HepG2 (cell line): ENCODE data around the gene DPEP2NB. TPM values are rescaled to one million over a fixed set of nuclear protein-coding genes. Genes with fewer than 3 reads are reported as not detected.

Experiments used
- CEBPB ChIP-seq: IDR thresholded peaks from 2 replicates; pipeline ENCODE4 v1.6.1; 2011; ENCODE audit warnings: low read depth, low read length, improper control_type of control experiment, borderline replicate concordance
- HNF4A ChIP-seq: sonication (generic); formaldehyde crosslinking; IDR thresholded peaks from 2 replicates; pipeline ENCODE4 v1.4.0; 2020; ENCODE audit warnings: missing genetic modification reagents
- PPARG ChIP-seq: conservative IDR thresholded peaks from 2 replicates; pipeline ENCODE4 v1.6.1; 2016; ENCODE audit warnings: missing biosample characterization, missing genetic modification reagents
- SMAD3 ChIP-seq: sonication (generic); formaldehyde crosslinking; IDR thresholded peaks from 2 replicates; pipeline ENCODE4 v1.4.0; 2020; ENCODE audit warnings: missing genetic modification reagents
- ZFP90 ChIP-seq: sonication (generic); formaldehyde crosslinking; IDR thresholded peaks from 2 replicates; pipeline ENCODE4 v1.8.0; 2022; ENCODE audit warnings: missing genetic modification reagents, mild to moderate bottlenecking, inconsistent platforms, borderline replicate concordance
- ZNF446 ChIP-seq: sonication (generic); formaldehyde crosslinking; IDR thresholded peaks from 2 replicates; pipeline ENCODE4 v1.5.0; 2020; ENCODE audit warnings: mild to moderate bottlenecking, missing genetic modification reagents
- ZNF460 ChIP-seq: sonication (generic); formaldehyde crosslinking; IDR thresholded peaks from 2 replicates; pipeline ENCODE4 v1.5.1; 2020; ENCODE audit warnings: missing genetic modification reagents, mild to moderate bottlenecking, borderline replicate concordance
- ZNF530 ChIP-seq: sonication (generic); formaldehyde crosslinking; IDR thresholded peaks from 2 replicates; pipeline ENCODE4 v1.5.0; 2020; ENCODE audit warnings: low read depth, mild to moderate bottlenecking, missing genetic modification reagents
- polyA plus RNA-seq, 8 experiments: library from polyadenylated mRNA; depleted of rRNA in 3 of 8; stranded (reverse) in 7 of 8; unstranded in 1 of 8; fragments of >200 nt; fragmentation: Illumina TruSeq in 4 of 8; extraction: Trizol in 4 of 8; gene quantifications; 2 replicates each; pipeline versions ENCODE4 v1.2.1 to v1.2.3, GENCODE V29; 2011 to 2016; ENCODE audit warnings: low read depth in 4 of 8, missing spikeins in 1 of 8, mixed read lengths in 1 of 8; ENCODE audit not compliant: insufficient read depth in 1 of 8
- total RNA-seq, 5 experiments: library from RNA; depleted of rRNA; stranded (reverse); fragments of >200 nt; fragmentation: Illumina TruSeq; extraction: Trizol; gene quantifications; 2 replicates each; pipeline ENCODE4 v1.2.3, GENCODE V29; 2016; ENCODE audit warnings: low read depth in 1 of 5
- TF ChIP-seq, protein P1 (sequence below): IDR thresholded peaks from 2 replicates; pipeline ENCODE4 v1.6.1; 2016; ENCODE audit warnings: low read depth, missing genetic modification reagents, missing compliant biosample characterization
- TF ChIP-seq, protein P2 (sequence below): sonication (generic); formaldehyde crosslinking; IDR thresholded peaks from 2 replicates; pipeline ENCODE4 v1.9.0; 2021; ENCODE audit warnings: missing genetic modification reagents, borderline replicate concordance
- TF ChIP-seq, protein P3 (sequence below): sonication (generic); formaldehyde crosslinking; IDR thresholded peaks from 2 replicates; pipeline ENCODE4 v1.5.1; 2020; ENCODE audit warnings: mild to moderate bottlenecking, missing genetic modification reagents, borderline replicate concordance
- TF ChIP-seq, protein P4 (sequence below): sonication (generic); formaldehyde crosslinking; IDR thresholded peaks from 2 replicates; pipeline ENCODE4 v1.4.0; 2020; ENCODE audit warnings: missing genetic modification reagents

DPEP2NB gene
- total and polyA plus RNA-seq, 2 of the 13 experiments (the other 11 are each of a cell fraction or from before 2014, with no cell fraction given), result not detected

DNA sequence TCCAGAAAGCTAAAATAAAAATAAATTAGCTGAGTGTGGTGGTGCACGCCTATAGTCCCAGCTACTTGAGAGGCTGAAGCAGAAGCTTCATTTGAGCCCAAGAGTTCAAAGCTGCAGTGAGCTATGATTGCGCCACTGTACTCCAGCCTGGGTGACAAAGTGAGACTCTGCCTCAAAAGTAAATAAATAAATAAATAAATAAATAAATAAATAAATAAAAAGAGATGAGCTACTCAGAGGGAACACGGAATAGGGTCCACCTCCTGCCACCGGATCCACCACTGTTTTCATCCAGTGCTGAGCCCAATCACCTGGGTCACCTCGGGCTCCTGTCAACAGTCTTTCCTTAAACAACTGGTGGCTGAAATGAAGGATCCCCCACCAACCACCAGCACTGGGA, 28.8 kb downstream of the DPEP2NB start (continued):
- TF ChIP-seq, protein P1, sequence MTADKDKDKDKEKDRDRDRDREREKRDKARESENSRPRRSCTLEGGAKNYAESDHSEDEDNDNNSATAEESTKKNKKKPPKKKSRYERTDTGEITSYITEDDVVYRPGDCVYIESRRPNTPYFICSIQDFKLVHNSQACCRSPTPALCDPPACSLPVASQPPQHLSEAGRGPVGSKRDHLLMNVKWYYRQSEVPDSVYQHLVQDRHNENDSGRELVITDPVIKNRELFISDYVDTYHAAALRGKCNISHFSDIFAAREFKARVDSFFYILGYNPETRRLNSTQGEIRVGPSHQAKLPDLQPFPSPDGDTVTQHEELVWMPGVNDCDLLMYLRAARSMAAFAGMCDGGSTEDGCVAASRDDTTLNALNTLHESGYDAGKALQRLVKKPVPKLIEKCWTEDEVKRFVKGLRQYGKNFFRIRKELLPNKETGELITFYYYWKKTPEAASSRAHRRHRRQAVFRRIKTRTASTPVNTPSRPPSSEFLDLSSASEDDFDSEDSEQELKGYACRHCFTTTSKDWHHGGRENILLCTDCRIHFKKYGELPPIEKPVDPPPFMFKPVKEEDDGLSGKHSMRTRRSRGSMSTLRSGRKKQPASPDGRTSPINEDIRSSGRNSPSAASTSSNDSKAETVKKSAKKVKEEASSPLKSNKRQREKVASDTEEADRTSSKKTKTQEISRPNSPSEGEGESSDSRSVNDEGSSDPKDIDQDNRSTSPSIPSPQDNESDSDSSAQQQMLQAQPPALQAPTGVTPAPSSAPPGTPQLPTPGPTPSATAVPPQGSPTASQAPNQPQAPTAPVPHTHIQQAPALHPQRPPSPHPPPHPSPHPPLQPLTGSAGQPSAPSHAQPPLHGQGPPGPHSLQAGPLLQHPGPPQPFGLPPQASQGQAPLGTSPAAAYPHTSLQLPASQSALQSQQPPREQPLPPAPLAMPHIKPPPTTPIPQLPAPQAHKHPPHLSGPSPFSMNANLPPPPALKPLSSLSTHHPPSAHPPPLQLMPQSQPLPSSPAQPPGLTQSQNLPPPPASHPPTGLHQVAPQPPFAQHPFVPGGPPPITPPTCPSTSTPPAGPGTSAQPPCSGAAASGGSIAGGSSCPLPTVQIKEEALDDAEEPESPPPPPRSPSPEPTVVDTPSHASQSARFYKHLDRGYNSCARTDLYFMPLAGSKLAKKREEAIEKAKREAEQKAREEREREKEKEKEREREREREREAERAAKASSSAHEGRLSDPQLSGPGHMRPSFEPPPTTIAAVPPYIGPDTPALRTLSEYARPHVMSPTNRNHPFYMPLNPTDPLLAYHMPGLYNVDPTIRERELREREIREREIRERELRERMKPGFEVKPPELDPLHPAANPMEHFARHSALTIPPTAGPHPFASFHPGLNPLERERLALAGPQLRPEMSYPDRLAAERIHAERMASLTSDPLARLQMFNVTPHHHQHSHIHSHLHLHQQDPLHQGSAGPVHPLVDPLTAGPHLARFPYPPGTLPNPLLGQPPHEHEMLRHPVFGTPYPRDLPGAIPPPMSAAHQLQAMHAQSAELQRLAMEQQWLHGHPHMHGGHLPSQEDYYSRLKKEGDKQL (CRISPR knock-in tag), result no peak
- TF ChIP-seq, protein P2, sequence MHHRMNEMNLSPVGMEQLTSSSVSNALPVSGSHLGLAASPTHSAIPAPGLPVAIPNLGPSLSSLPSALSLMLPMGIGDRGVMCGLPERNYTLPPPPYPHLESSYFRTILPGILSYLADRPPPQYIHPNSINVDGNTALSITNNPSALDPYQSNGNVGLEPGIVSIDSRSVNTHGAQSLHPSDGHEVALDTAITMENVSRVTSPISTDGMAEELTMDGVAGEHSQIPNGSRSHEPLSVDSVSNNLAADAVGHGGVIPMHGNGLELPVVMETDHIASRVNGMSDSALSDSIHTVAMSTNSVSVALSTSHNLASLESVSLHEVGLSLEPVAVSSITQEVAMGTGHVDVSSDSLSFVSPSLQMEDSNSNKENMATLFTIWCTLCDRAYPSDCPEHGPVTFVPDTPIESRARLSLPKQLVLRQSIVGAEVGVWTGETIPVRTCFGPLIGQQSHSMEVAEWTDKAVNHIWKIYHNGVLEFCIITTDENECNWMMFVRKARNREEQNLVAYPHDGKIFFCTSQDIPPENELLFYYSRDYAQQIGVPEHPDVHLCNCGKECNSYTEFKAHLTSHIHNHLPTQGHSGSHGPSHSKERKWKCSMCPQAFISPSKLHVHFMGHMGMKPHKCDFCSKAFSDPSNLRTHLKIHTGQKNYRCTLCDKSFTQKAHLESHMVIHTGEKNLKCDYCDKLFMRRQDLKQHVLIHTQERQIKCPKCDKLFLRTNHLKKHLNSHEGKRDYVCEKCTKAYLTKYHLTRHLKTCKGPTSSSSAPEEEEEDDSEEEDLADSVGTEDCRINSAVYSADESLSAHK (CRISPR knock-in tag), result no peak
- TF ChIP-seq ZNF446 (CRISPR knock-in tag), result no peak
- TF ChIP-seq ZNF460 (CRISPR knock-in tag), result peak; percentile 90
- 0 out of 2 replicates have a peak, but pooled peaks have one; percentile 12 for TF ChIP-seq ZFP90 (CRISPR knock-in tag)
- TF ChIP-seq CEBPB, result peak; percentile 11; the same call in 1 of the 2 replicates
- no peak for TF ChIP-seq PPARG
- TF ChIP-seq, protein P3, sequence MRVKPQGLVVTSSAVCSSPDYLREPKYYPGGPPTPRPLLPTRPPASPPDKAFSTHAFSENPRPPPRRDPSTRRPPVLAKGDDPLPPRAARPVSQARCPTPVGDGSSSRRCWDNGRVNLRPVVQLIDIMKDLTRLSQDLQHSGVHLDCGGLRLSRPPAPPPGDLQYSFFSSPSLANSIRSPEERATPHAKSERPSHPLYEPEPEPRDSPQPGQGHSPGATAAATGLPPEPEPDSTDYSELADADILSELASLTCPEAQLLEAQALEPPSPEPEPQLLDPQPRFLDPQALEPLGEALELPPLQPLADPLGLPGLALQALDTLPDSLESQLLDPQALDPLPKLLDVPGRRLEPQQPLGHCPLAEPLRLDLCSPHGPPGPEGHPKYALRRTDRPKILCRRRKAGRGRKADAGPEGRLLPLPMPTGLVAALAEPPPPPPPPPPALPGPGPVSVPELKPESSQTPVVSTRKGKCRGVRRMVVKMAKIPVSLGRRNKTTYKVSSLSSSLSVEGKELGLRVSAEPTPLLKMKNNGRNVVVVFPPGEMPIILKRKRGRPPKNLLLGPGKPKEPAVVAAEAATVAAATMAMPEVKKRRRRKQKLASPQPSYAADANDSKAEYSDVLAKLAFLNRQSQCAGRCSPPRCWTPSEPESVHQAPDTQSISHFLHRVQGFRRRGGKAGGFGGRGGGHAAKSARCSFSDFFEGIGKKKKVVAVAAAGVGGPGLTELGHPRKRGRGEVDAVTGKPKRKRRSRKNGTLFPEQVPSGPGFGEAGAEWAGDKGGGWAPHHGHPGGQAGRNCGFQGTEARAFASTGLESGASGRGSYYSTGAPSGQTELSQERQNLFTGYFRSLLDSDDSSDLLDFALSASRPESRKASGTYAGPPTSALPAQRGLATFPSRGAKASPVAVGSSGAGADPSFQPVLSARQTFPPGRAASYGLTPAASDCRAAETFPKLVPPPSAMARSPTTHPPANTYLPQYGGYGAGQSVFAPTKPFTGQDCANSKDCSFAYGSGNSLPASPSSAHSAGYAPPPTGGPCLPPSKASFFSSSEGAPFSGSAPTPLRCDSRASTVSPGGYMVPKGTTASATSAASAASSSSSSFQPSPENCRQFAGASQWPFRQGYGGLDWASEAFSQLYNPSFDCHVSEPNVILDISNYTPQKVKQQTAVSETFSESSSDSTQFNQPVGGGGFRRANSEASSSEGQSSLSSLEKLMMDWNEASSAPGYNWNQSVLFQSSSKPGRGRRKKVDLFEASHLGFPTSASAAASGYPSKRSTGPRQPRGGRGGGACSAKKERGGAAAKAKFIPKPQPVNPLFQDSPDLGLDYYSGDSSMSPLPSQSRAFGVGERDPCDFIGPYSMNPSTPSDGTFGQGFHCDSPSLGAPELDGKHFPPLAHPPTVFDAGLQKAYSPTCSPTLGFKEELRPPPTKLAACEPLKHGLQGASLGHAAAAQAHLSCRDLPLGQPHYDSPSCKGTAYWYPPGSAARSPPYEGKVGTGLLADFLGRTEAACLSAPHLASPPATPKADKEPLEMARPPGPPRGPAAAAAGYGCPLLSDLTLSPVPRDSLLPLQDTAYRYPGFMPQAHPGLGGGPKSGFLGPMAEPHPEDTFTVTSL, result no peak
- TF ChIP-seq, protein P4, sequence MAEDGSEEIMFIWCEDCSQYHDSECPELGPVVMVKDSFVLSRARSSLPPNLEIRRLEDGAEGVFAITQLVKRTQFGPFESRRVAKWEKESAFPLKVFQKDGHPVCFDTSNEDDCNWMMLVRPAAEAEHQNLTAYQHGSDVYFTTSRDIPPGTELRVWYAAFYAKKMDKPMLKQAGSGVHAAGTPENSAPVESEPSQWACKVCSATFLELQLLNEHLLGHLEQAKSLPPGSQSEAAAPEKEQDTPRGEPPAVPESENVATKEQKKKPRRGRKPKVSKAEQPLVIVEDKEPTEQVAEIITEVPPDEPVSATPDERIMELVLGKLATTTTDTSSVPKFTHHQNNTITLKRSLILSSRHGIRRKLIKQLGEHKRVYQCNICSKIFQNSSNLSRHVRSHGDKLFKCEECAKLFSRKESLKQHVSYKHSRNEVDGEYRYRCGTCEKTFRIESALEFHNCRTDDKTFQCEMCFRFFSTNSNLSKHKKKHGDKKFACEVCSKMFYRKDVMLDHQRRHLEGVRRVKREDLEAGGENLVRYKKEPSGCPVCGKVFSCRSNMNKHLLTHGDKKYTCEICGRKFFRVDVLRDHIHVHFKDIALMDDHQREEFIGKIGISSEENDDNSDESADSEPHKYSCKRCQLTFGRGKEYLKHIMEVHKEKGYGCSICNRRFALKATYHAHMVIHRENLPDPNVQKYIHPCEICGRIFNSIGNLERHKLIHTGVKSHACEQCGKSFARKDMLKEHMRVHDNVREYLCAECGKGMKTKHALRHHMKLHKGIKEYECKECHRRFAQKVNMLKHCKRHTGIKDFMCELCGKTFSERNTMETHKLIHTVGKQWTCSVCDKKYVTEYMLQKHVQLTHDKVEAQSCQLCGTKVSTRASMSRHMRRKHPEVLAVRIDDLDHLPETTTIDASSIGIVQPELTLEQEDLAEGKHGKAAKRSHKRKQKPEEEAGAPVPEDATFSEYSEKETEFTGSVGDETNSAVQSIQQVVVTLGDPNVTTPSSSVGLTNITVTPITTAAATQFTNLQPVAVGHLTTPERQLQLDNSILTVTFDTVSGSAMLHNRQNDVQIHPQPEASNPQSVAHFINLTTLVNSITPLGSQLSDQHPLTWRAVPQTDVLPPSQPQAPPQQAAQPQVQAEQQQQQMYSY (CRISPR knock-in tag), result no peak
- no peak for TF ChIP-seq SMAD3 (CRISPR knock-in tag)
- 0 out of 2 replicates have a peak, but pooled peaks have one; percentile 10 for TF ChIP-seq HNF4A (CRISPR knock-in tag)
- TF ChIP-seq ZNF530 (CRISPR knock-in tag), result no peak
